Right lobe of liver (tissue), 4 donors: ENCODE measurements around the gene CUL5.

Source experiments
- POLR2A ChIP-seq: fragments of 450-650 bp; IDR thresholded peaks from one replicate; pipeline ENCODE4 v1.6.1; 2017; ENCODE audit warnings: antibody characterized with exemption, mild to moderate bottlenecking
- TF ChIP-seq, protein P1 (sequence below), 4 donors: fragments of 200-600 bp in 3 of 4; fragments of 450-650 bp in 1 of 4; IDR thresholded peaks; one replicate each; pipeline versions ENCODE4 v1.5.1 to v1.8.0; 2016 to 2022; ENCODE audit warnings: antibody characterized with exemption in 4 of 4, mild to moderate bottlenecking in 2 of 4
- donor health status: DM: no; HTN: no; CAD: no.
- donor health status: DM: no; HTN: no; CAD: no.
- donor health status: DM: no; HTN: yes; CAD: no.

GRCh38 chr11:107998761-107999160 lies 9.9 kb upstream of the CUL5 start:
- no peak for TF ChIP-seq POLR2A
- TF ChIP-seq, protein P1, sequence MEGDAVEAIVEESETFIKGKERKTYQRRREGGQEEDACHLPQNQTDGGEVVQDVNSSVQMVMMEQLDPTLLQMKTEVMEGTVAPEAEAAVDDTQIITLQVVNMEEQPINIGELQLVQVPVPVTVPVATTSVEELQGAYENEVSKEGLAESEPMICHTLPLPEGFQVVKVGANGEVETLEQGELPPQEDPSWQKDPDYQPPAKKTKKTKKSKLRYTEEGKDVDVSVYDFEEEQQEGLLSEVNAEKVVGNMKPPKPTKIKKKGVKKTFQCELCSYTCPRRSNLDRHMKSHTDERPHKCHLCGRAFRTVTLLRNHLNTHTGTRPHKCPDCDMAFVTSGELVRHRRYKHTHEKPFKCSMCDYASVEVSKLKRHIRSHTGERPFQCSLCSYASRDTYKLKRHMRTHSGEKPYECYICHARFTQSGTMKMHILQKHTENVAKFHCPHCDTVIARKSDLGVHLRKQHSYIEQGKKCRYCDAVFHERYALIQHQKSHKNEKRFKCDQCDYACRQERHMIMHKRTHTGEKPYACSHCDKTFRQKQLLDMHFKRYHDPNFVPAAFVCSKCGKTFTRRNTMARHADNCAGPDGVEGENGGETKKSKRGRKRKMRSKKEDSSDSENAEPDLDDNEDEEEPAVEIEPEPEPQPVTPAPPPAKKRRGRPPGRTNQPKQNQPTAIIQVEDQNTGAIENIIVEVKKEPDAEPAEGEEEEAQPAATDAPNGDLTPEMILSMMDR (IDR thresholded peaks at IDR 0.05): no peak
